ENCODE results near the gene GAD1. TPM values are rescaled to one million over a fixed set of nuclear protein-coding genes. Genes with fewer than 3 reads are reported as not detected.
A peak's percentile ranks its signal among the peaks of the same experiment; 100 is the strongest.

The GAD1 gene
- total RNA-seq, 1 donor from 2014 or later, result not detected

- Mint-ChIP-seq H3K9me3 (ENCODE audit: low read depth) (no peaks in the 10 kb centered on the region), H3K27me3 (ENCODE audit: low read depth) (peaks cover 18% of the 10 kb centered on the region), H3K4me1 (ENCODE audit: low read depth) (no peaks in the 10 kb centered on the region), H3K27ac (ENCODE audit: unreplicated experiment) (no peak overlapping the region), H3K4me3 (ENCODE audit: unreplicated experiment) (no peak overlapping the region), H3K36me3 (ENCODE audit: low read depth) (no peaks in the 10 kb centered on the region)
- no peak for DNase-seq (ENCODE audit: low spot score)
- no peak for TF ChIP-seq CTCF (IDR thresholded peaks at IDR 0.05)
Observed at GRCh38 chr2:170836027-170836426, 19.3 kb downstream of the GAD1 start.

DNA sequence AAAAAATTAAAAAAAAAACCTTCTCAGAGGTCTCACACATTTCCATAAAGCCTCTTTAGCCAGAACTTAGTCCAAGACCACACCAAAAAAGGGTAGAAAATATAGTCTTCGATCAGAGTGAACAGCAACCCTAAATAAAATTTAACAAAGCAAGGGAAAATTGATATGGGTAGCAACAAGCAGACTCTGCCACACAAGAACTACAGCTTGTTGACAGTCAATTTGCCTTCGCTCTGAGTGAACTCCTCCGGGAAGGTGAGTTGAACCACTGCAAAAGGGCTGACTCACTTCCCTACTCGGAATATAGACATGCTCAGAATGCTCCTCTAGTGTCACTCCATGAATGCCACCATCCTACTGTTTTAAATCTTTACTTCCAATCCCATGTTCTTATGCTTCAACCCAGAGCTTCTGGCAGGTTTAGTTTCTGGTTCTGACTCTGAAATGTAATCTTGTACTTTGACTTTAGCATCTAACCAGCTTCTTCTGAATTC, 24.1 kb downstream of the GAD1 start:
- Mint-ChIP-seq H3K27ac (ENCODE audit: unreplicated experiment) (no peak overlapping the region), H3K27me3 (ENCODE audit: low read depth) (peaks cover 10% of the 10 kb centered on the region), H3K36me3 (ENCODE audit: low read depth) (no peaks in the 10 kb centered on the region), H3K4me1 (ENCODE audit: low read depth) (peaks cover 12% of the 10 kb centered on the region), H3K9me3 (ENCODE audit: low read depth) (no peaks in the 10 kb centered on the region), H3K4me3 (ENCODE audit: unreplicated experiment) (no peak overlapping the region)
- no peak for TF ChIP-seq CTCF (IDR thresholded peaks at IDR 0.05)
- DNase-seq (ENCODE audit: low spot score), result no peak

DNA sequence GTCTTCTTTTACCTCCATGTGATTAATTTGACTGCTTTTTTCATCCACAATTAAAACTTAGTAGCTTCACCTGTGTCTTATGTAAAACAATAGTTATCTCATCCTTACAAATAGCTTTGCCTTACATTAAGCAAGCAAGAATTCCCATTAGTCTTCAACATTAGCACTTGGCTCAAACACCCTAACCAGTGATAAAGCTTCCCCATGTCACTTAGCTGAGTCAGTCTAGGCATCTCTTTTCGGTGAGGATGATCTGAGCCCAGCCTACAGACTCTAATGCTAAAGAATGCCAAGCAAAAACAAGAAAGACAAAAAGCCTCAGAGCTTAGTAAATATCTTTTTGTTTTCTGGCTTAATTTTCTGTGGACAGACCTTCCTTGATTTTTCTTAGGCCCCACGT, 26.1 kb downstream of the GAD1 start:
- no peak for DNase-seq (ENCODE audit: low spot score)
- Mint-ChIP-seq H3K4me3 (ENCODE audit: unreplicated experiment) (no peak overlapping the region), H3K27ac (ENCODE audit: unreplicated experiment) (no peak overlapping the region), H3K4me1 (ENCODE audit: low read depth) (peaks cover 12% of the 10 kb centered on the region), H3K9me3 (ENCODE audit: low read depth) (no peaks in the 10 kb centered on the region), H3K27me3 (ENCODE audit: low read depth) (peaks cover 10% of the 10 kb centered on the region), H3K36me3 (ENCODE audit: low read depth) (no peaks in the 10 kb centered on the region)
- TF ChIP-seq CTCF (IDR thresholded peaks at IDR 0.05), result no peak

DNA sequence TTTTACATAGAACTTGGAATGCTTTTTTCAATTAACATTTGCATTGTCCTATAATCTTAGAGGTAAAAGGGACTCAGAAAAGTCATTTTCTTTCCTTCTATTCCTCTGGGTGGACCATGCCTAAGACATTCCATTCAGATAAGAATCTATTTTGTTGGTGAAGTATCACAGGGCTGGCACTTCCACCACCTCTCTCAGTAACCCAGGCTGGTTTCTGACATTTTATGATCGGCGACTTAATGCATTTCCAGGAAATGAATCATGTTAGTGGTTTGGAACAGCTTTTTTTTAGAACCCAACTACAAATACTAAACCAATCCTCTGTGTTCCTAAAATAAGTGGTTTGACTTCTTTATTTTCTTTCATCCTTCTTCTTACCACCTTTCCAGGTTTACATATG, 27.0 kb downstream of the GAD1 start:
- Mint-ChIP-seq H3K27ac (ENCODE audit: unreplicated experiment) (no peak overlapping the region), H3K36me3 (ENCODE audit: low read depth) (no peaks in the 10 kb centered on the region), H3K4me3 (ENCODE audit: unreplicated experiment) (no peak overlapping the region), H3K4me1 (ENCODE audit: low read depth) (peaks cover 12% of the 10 kb centered on the region), H3K27me3 (ENCODE audit: low read depth) (peaks cover 4% of the 10 kb centered on the region), H3K9me3 (ENCODE audit: low read depth) (no peaks in the 10 kb centered on the region)
- DNase-seq (ENCODE audit: low spot score), result no peak
- TF ChIP-seq CTCF (IDR thresholded peaks at IDR 0.05), result no peak

GRCh38 chr2:170845343-170845742, 28.7 kb downstream of the GAD1 start:
- H3K9me3 Mint-ChIP-seq (ENCODE audit: low read depth), result no peaks in the 10 kb centered on the region
- no peak overlapping the region for H3K4me3 Mint-ChIP-seq (ENCODE audit: unreplicated experiment)
- no peaks in the 10 kb centered on the region for H3K27me3 Mint-ChIP-seq (ENCODE audit: low read depth)
- H3K27ac Mint-ChIP-seq (ENCODE audit: unreplicated experiment), result no peak overlapping the region
- peak; percentile 31 for TF ChIP-seq CTCF (IDR thresholded peaks at IDR 0.05)
- no peaks in the 10 kb centered on the region for H3K36me3 Mint-ChIP-seq (ENCODE audit: low read depth)
- peaks cover 12% of the 10 kb centered on the region for H3K4me1 Mint-ChIP-seq (ENCODE audit: low read depth)
- no peak for DNase-seq (ENCODE audit: low spot score)

All from chondrocyte (in vitro differentiated cells).